HG02798 (cell line): ENCODE results near the gene BEX3.
"Not testable (repeated sequence)": the region's sequence is repeated elsewhere in the genome, so short reads cannot be mapped to it uniquely, and the experiment has no call there.

ENCODE experiments used
- ATAC-seq: cut with Tn5 transposase; IDR thresholded peaks from one replicate; pipeline ENCODE4 v1.9.1; 2021; ENCODE audit warnings: mild to moderate bottlenecking; ENCODE audit not compliant: unreplicated experiment, poor library complexity

The BEX3 gene

GRCh38 chrX:103376979-103377324 is 614 bp downstream of the BEX3 start:
- ATAC-seq, result no peak

- ATAC-seq, result no peak
Measured at GRCh38 chrX:103378990-103379389, 2.7 kb downstream of the BEX3 start.

- no peak for ATAC-seq
Measured at GRCh38 chrX:103382877-103383276, 6.5 kb downstream of the BEX3 start.

GRCh38 chrX:103384672-103385071 is 8.3 kb downstream of the BEX3 start:
- ATAC-seq, result no peak

- ATAC-seq, result not testable (repeated sequence)
Measured at GRCh38 chrX:103385283-103385830, 9.0 kb downstream of the BEX3 start.

- ATAC-seq, result no peak
Measured at GRCh38 chrX:103386332-103386731, 10.0 kb downstream of the BEX3 start.

GRCh38 chrX:103393487-103393886 is 17.1 kb downstream of the BEX3 start:
- no peak for ATAC-seq

- no peak for ATAC-seq
Measured at GRCh38 chrX:103396186-103396585, 19.8 kb downstream of the BEX3 start.

GRCh38 chrX:103396660-103397059 is 20.3 kb downstream of the BEX3 start:
- ATAC-seq, result no peak

GRCh38 chrX:103397707-103398106 is 21.4 kb downstream of the BEX3 start:
- no peak for ATAC-seq

GRCh38 chrX:103398421-103398864 is 22.1 kb downstream of the BEX3 start:
- no peak for ATAC-seq

GRCh38 chrX:103399744-103400143 is 23.4 kb downstream of the BEX3 start:
- ATAC-seq, result no peak

GRCh38 chrX:103400931-103401330 is 24.6 kb downstream of the BEX3 start:
- ATAC-seq, result no peak

GRCh38 chrX:103404231-103405008 is 28.1 kb downstream of the BEX3 start:
- ATAC-seq, result peak; percentile 97

- ATAC-seq, result no peak
Measured at GRCh38 chrX:103405009-103405333, 28.6 kb downstream of the BEX3 start.

- no peak for ATAC-seq
Measured at GRCh38 chrX:103406256-103406655, 29.9 kb downstream of the BEX3 start.

- no peak for ATAC-seq
Measured at GRCh38 chrX:103407776-103408175, 31.4 kb downstream of the BEX3 start.

GRCh38 chrX:103411721-103412120 is 35.4 kb downstream of the BEX3 start:
- not testable (repeated sequence) for ATAC-seq

- no peak for ATAC-seq
Measured at GRCh38 chrX:103413705-103414387, 37.5 kb downstream of the BEX3 start.

GRCh38 chrX:103414561-103414960 is 38.2 kb downstream of the BEX3 start:
- ATAC-seq, result no peak

GRCh38 chrX:103415068-103415467 is 38.7 kb downstream of the BEX3 start:
- ATAC-seq, result no peak

GRCh38 chrX:103415528-103415927 is 39.2 kb downstream of the BEX3 start:
- no peak for ATAC-seq
